UCSD-AML1 (cell line): ENCODE measurements around the gene AGTRAP.

Experiments used
- DNase-seq: peaks from one replicate; lab custom pipeline; 2025; ENCODE audit not compliant: unreplicated experiment; lab: John Stamatoyannopoulos, UW

The AGTRAP gene

DNA sequence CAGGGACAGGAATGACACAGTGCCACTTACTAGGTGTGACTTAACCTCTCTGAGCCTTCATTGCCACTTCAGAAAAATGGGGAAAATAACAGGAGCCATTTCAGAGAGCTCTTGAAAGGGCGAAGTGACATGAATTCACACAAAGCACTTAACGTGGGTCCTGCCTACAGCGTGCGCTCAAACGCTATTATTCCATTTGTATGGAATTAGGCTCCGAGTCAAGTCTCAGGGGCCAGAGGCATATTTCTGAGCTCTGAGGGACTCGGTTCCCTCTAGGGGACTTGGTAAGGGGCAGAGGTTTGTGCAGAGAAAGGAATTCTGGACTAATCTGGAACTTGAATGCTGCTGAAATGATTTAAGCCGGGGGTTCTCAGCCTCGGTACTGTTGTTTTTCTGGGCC is 30.3 kb upstream of the AGTRAP start:
- no peak for DNase-seq

- DNase-seq: no peak
Measured at GRCh38 chr1:11706292-11706691, 29.6 kb upstream of the AGTRAP start.

DNA sequence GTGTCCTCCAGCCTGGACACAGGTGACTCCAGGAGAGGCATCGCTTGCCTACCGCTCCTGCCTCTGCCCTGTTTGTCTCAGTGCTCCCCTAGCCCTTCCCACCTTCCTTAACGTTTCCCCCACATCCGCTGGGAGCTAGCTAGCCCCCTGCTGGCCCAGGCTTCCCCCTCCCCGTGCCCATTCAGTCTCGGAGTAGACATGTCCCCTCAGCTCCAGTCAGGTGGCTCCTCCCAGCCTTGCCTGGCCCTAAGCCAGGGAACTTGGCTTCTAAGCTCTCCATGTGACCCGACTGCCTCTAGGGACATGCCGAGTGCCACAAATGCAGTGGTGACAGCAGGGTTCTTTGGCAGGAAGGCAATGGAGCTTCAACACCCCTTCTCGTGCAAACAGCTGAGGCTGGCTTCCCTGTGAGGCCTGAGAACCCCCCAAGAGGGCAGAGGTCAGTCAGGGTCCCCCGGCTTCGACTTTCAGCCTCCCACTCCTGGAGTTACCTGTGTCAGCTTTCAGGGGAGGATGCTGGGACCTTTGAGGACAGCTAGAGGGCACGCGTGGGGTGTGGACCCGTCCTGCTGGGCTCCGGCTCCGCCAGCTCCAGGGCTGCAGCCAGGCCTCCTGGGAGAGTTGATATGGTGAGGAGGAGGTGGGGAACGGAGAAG is 28.2 kb upstream of the AGTRAP start:
- no peak for DNase-seq

DNA sequence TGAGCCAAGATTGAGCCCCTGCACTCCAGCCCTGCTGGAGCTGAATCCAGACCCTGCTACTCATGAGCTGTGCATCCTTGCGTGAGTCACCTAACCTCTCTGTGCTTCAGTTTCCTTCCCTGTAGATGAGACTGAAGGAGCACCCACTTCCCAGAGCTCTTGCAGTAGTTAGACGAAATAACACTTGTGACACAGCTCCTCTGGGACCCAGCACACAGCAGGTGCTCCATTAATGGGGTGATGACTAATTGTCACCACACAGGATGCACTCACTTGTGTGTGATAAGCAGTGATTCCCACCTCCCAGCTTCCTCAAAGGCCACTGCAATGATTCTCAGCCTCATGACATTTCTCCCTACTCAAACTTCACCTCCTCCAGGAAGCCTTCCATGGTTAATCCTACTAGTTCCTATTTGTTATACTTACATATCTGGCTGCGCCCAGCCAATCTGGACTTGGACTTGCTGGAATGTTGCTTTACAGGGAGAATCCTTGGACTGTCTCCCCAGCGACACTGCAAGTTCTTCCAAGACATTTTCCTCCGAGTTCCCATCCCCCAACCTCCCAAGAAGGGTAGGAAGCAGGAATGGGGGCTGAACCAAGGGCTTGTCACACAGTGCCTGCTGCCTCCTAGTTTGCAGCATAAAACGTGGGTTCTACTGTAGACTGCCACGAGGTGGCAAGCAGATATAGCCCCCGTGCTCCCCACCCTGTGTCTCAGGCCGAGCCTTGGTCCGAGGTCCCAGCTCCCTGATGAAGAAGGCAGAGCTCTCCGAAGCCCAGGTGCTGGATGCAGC is 27.2 kb upstream of the AGTRAP start:
- DNase-seq: no peak

GRCh38 chr1:11711490-11711889 is 24.4 kb upstream of the AGTRAP start:
- DNase-seq: no peak

DNA sequence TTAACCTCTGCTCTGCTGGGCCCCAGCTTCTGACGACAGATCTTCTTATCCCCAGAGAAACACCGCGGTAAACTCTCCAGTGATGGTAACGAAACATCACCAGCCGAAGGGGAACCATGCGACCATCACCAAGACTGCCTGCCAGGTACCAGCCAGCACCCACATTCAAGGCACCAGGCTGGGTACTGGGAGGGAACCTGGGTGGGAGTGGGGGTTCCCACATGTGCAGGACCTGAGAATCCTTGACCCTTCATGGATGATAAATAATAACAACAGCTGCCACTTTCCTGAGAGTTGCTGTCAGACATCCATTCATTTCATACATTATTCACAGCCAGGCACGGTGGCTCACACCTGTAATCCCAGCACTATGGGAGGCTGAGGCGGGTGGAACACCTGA is 23.7 kb upstream of the AGTRAP start:
- DNase-seq: no peak

DNA sequence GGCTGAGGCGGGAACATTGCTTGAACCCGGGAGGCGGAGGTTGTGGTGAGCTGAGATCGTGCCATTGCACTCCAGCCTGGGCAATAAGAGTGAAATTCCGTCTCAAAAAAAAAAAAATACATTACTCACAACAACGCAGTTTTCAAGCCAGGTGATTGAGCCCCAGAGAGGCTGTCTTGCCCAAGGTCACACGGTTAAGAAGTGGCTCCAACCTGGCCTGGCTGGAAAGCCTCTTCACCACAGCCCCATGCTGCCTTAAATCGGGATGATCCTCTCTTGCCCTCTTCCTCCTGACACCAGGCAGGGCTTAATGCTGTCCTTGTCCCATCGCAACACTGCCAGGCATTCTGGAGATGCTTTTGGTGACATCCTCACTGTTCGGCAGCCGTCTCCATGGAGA is 22.8 kb upstream of the AGTRAP start:
- no peak for DNase-seq

DNA sequence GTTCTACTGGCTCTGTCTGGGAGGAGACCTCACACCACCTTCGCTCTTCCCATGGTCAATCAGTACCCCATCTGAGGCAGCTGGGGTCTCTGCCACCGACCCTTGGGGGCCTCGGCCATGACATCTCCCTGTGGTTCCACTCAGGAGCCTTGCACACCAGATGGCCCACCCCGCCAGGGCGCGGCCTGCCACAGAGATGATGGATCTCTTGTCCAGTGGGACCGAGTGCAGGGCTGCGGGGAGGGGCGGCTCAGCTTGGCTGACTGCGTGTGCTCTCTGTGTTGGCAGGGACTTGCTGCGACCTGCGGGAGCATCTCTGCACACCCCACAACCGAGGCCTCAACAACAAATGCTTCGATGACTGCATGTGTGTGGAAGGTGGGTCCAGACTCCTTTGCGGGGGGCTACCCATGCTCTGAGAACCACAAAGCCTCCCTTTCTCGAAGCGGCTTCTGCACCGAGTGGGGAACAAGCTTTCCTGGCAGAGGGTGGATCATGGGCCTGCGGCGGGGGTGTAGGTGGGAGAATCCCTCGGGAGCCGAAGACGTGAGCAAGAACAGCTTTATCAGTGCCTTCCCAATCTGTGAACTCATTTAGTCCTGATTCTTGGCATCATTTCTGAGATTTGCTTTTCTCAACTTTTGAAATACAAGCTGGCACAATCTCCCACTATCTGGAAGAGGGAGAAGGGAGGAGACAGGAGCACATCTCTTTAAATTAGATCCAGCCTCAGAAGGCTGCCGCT is 20.9 kb upstream of the AGTRAP start:
- DNase-seq: no peak

GRCh38 chr1:11719313-11720032 is 16.5 kb upstream of the AGTRAP start:
- DNase-seq: peak; percentile 85

DNA sequence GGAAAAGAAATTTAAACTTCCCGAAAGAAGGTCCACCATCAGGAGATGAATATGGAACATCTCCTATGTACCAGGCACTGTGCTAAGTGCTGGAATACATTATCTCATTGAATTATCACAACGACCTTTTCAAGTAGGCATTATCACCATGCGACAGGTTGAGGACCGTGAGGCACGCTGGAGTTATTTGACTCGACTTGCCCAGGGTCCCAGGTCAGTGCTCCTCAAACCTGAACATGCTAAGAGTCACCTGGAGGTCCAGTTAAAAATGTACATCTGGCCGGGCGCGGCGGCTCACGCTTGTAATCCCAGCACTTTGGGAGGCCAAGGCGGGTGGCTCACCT is 15.9 kb upstream of the AGTRAP start:
- DNase-seq: no peak

- DNase-seq: no peak
Measured at GRCh38 chr1:11720525-11720924, 15.4 kb upstream of the AGTRAP start.

- no peak for DNase-seq
Measured at GRCh38 chr1:11721311-11721710, 14.6 kb upstream of the AGTRAP start.

GRCh38 chr1:11722538-11722937 is 13.4 kb upstream of the AGTRAP start:
- no peak for DNase-seq

- DNase-seq: no peak
Measured at GRCh38 chr1:11725616-11726015, 10.3 kb upstream of the AGTRAP start.

GRCh38 chr1:11727119-11727518 is 8.8 kb upstream of the AGTRAP start:
- no peak for DNase-seq

DNA sequence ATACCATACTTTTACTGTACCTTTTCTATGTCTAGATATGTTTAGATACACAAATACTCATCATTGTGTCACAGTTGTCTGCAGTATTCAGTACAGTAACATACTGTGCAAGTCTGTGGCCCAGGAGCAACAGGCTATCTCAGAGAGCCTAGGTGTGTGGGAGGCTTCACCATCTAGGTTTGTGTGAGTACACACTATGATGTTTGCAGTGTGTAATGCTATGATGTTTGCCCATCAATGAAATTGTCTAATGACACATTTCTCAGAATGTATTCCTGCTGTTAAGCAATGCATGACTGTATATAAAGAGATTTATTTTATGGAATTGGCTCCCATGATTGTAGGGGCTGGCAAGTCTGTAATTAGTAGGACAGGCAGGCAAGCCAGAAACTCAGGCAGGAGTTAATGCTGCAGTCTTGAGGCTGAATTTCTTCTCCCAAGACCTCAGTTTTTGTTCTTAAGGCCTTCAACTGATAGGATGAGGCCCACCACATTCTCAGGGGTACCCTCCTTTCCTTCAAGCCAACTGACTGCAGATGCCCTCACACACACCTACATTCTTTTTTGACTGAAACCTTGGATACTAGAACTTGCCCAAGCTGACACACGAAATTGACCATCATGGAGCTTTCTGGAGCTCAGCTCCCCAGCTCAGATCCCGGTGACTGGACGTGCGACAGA is 7.7 kb upstream of the AGTRAP start:
- no peak for DNase-seq

DNA sequence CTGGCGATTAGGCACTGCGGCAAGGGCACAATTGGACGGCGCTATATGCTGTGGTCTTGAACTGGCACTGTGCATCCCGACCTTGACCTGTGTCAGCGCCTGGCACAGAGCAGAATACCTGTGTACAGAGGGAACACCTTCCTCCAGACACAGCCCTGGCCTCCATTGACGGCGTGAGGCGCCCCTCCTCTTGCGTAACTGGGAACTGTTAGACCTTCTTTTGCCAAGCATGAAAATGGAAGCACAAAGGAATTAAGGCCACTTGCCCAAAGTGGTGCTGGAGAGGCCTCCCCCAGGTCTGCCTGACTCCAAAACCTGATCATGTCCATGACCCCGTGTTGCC is 6.8 kb upstream of the AGTRAP start:
- DNase-seq: no peak

GRCh38 chr1:11729498-11730428 is 6.2 kb upstream of the AGTRAP start:
- peak; percentile 55 for DNase-seq

DNA sequence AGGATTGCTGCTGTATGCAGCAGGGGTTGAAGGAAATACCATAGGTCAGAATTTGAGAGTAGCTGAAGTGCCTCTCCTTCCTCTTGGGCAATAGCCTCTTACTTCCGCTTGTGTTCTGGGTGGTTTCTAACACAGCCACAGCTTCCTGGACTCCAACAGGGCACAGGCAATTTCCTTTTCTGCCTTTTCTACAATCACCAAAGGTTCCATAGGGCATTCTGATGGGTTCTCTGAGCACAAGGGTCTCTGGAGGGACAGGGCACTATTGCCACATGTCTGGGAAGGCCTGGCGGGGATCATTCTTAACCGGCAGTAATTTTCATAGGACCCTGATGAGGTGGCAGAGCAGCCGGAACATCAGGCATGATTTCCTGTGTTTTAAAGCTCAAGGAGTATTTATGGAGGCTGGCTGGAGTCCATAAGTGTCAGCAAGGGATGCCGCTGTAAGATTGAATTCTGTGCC is 5.5 kb upstream of the AGTRAP start:
- DNase-seq: peak; percentile 55
